ENCODE results near the gene NR2C2. TPM values are rescaled to one million over a fixed set of nuclear protein-coding genes. Genes with fewer than 3 reads are reported as not detected.

NR2C2 gene
- total RNA-seq, 1 experiment from 2014 or later = 41.5 TPM

GRCh38 chr3:15011174-15011573 lies 63.8 kb downstream of the NR2C2 start:
- Mint-ChIP-seq H3K4me1 (ENCODE audit: low read depth, unreplicated experiment) (no peaks in the 10 kb centered on the region), H3K4me3 (ENCODE audit: low read depth, unreplicated experiment) (no peak overlapping the region), H3K27me3 (ENCODE audit: unreplicated experiment) (no peaks in the 10 kb centered on the region), H3K9me3 (ENCODE audit: low read depth, unreplicated experiment) (no peaks in the 10 kb centered on the region), H3K27ac (ENCODE audit: unreplicated experiment) (no peak overlapping the region), H3K36me3 (ENCODE audit: insufficient read depth, unreplicated experiment) (peaks cover 17% of the 10 kb centered on the region)
- TF ChIP-seq CTCF (IDR thresholded peaks at IDR 0.05; ENCODE audit: unreplicated experiment) = no peak
- no peak for DNase-seq
- CTCF ChIA-PET = no interaction called here
- intact Hi-C loops (cut with micrococcal nuclease; ENCODE audit: unreplicated experiment) = no loop called here
- no TSS peak for BruUV-seq (replicated peaks)

GRCh38 chr3:15014606-15015328 lies 67.4 kb downstream of the NR2C2 start:
- intact Hi-C loops (cut with micrococcal nuclease; ENCODE audit: unreplicated experiment) = no loop called here
- TF ChIP-seq CTCF (IDR thresholded peaks at IDR 0.05; ENCODE audit: unreplicated experiment) = no peak
- CTCF ChIA-PET = interaction anchor here (0.6 kb wide), 1 partner anchor 10 kb away, joined by 7 read pairs; no protein-coding TSS in a partner anchor
- Mint-ChIP-seq H3K9me3 (ENCODE audit: low read depth, unreplicated experiment) (no peaks in the 10 kb centered on the region), H3K36me3 (ENCODE audit: insufficient read depth, unreplicated experiment) (peaks cover 12% of the 10 kb centered on the region), H3K27ac (ENCODE audit: unreplicated experiment) (no peak overlapping the region), H3K27me3 (ENCODE audit: unreplicated experiment) (no peaks in the 10 kb centered on the region), H3K4me3 (ENCODE audit: low read depth, unreplicated experiment) (no peak overlapping the region), H3K4me1 (ENCODE audit: low read depth, unreplicated experiment) (no peaks in the 10 kb centered on the region)
- BruUV-seq (replicated peaks) = no TSS peak
- no peak for DNase-seq

GRCh38 chr3:15015456-15015855 lies 68.1 kb downstream of the NR2C2 start:
- Mint-ChIP-seq H3K9me3 (ENCODE audit: low read depth, unreplicated experiment) (no peaks in the 10 kb centered on the region), H3K4me3 (ENCODE audit: low read depth, unreplicated experiment) (no peak overlapping the region), H3K27ac (ENCODE audit: unreplicated experiment) (no peak overlapping the region), H3K27me3 (ENCODE audit: unreplicated experiment) (no peaks in the 10 kb centered on the region), H3K36me3 (ENCODE audit: insufficient read depth, unreplicated experiment) (peaks cover 12% of the 10 kb centered on the region), H3K4me1 (ENCODE audit: low read depth, unreplicated experiment) (no peaks in the 10 kb centered on the region)
- no peak for DNase-seq
- no TSS peak for BruUV-seq (replicated peaks)
- intact Hi-C loops (cut with micrococcal nuclease; ENCODE audit: unreplicated experiment) = no loop called here
- CTCF ChIA-PET = no interaction called here
- TF ChIP-seq CTCF (IDR thresholded peaks at IDR 0.05; ENCODE audit: unreplicated experiment) = no peak

GRCh38 chr3:15017191-15017590 lies 69.8 kb downstream of the NR2C2 start:
- DNase-seq = no peak
- intact Hi-C loops (cut with micrococcal nuclease; ENCODE audit: unreplicated experiment) = no loop called here
- Mint-ChIP-seq H3K27ac (ENCODE audit: unreplicated experiment) (no peak overlapping the region), H3K27me3 (ENCODE audit: unreplicated experiment) (no peaks in the 10 kb centered on the region), H3K9me3 (ENCODE audit: low read depth, unreplicated experiment) (no peaks in the 10 kb centered on the region), H3K4me3 (ENCODE audit: low read depth, unreplicated experiment) (no peak overlapping the region), H3K4me1 (ENCODE audit: low read depth, unreplicated experiment) (no peaks in the 10 kb centered on the region), H3K36me3 (ENCODE audit: insufficient read depth, unreplicated experiment) (peaks cover 8% of the 10 kb centered on the region)
- no peak for TF ChIP-seq CTCF (IDR thresholded peaks at IDR 0.05; ENCODE audit: unreplicated experiment)
- CTCF ChIA-PET = no interaction called here
- no TSS peak for BruUV-seq (replicated peaks)
